Measurements from ENCODE around the gene PDE4D. TPM values are rescaled to one million over a fixed set of nuclear protein-coding genes. Genes with fewer than 3 reads are reported as not detected.

PDE4D gene
- total RNA-seq, 1 donor from 2014 or later, result 7.6 TPM

GRCh38 chr5:59746241-59746765 lies 147.2 kb downstream of the PDE4D start:
- no peak overlapping the region for H3K27ac Mint-ChIP-seq
- H3K4me3 Mint-ChIP-seq (ENCODE audit: low read depth), result no peak overlapping the region

DNA sequence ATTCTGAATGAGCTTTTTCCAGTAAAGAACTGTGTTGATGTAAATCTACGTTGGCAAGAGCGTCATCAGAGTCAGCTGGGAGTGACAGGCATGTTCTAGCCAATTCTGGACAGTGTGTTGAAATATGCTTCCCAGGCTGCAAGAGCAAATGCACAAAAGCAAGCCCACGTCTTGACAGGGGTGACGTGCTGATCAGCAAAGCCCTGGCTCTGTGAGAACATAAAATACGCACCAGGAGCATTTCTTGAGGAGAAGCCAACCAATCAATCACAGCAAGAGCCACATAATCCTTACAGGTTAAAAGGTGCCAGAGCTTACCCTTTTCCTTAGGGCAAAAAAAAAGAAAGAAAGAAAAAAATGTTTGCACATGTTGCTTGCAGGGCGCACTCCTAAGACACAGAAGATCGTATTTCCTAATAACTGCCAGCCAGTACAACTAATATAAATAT lies 148.1 kb downstream of the PDE4D start:
- H3K27ac Mint-ChIP-seq, result no peak overlapping the region
- no peaks in the 10 kb centered on the region for H3K36me3 Mint-ChIP-seq (ENCODE audit: insufficient read depth)
- no peaks in the 10 kb centered on the region for H3K9me3 Mint-ChIP-seq (ENCODE audit: low read depth)
- H3K4me1 Mint-ChIP-seq (ENCODE audit: low read depth), result peaks cover 4% of the 10 kb centered on the region
- H3K27me3 Mint-ChIP-seq, result peaks cover 6% of the 10 kb centered on the region
- TF ChIP-seq, protein P1, sequence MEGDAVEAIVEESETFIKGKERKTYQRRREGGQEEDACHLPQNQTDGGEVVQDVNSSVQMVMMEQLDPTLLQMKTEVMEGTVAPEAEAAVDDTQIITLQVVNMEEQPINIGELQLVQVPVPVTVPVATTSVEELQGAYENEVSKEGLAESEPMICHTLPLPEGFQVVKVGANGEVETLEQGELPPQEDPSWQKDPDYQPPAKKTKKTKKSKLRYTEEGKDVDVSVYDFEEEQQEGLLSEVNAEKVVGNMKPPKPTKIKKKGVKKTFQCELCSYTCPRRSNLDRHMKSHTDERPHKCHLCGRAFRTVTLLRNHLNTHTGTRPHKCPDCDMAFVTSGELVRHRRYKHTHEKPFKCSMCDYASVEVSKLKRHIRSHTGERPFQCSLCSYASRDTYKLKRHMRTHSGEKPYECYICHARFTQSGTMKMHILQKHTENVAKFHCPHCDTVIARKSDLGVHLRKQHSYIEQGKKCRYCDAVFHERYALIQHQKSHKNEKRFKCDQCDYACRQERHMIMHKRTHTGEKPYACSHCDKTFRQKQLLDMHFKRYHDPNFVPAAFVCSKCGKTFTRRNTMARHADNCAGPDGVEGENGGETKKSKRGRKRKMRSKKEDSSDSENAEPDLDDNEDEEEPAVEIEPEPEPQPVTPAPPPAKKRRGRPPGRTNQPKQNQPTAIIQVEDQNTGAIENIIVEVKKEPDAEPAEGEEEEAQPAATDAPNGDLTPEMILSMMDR (IDR thresholded peaks at IDR 0.05; ENCODE audit: unreplicated experiment), result no peak
- no peak for DNase-seq (ENCODE audit: low spot score, unreplicated experiment)
- H3K4me3 Mint-ChIP-seq (ENCODE audit: low read depth), result no peak overlapping the region

More at GRCh38 chr5:59746241-59746765, 147.2 kb downstream of the PDE4D start:
- no peaks in the 10 kb centered on the region for H3K9me3 Mint-ChIP-seq (ENCODE audit: low read depth)
- peaks cover 6% of the 10 kb centered on the region for H3K27me3 Mint-ChIP-seq
- no peak for DNase-seq (ENCODE audit: low spot score, unreplicated experiment)
- H3K4me1 Mint-ChIP-seq (ENCODE audit: low read depth), result peaks cover 4% of the 10 kb centered on the region
- TF ChIP-seq, protein P1 (IDR thresholded peaks at IDR 0.05; ENCODE audit: unreplicated experiment), result no peak
- H3K36me3 Mint-ChIP-seq (ENCODE audit: insufficient read depth), result no peaks in the 10 kb centered on the region

- H3K27ac Mint-ChIP-seq, result no peak overlapping the region
- H3K9me3 Mint-ChIP-seq (ENCODE audit: low read depth), result no peaks in the 10 kb centered on the region
- H3K4me1 Mint-ChIP-seq (ENCODE audit: low read depth), result peaks cover 4% of the 10 kb centered on the region
- no peak for DNase-seq (ENCODE audit: low spot score, unreplicated experiment)
- no peaks in the 10 kb centered on the region for H3K36me3 Mint-ChIP-seq (ENCODE audit: insufficient read depth)
- H3K27me3 Mint-ChIP-seq, result peaks cover 6% of the 10 kb centered on the region
- H3K4me3 Mint-ChIP-seq (ENCODE audit: low read depth), result no peak overlapping the region
- TF ChIP-seq, protein P1 (IDR thresholded peaks at IDR 0.05; ENCODE audit: unreplicated experiment), result no peak
These were observed 149.0 kb downstream of the PDE4D start for GRCh38 chr5:59744531-59744992.

DNA sequence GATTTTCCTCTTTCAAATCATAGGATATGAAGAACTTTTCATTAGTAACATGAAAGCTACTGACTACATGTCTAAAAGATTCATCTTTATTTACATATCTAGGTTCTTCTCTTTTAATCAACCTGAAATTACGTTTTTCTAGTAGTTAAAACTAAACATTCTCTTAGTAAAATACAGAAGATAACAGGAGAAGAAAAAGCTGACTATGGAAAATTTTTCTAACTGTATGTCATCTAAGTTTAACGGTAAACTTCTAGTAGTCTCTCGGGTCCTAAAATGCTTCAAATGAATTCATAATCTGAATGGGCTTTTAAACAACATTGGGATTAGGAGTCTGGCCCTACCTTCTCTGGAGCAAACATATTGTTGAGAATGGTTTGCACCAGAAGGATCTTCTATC lies 151.9 kb downstream of the PDE4D start:
- H3K36me3 Mint-ChIP-seq (ENCODE audit: insufficient read depth), result no peaks in the 10 kb centered on the region
- no peak overlapping the region for H3K27ac Mint-ChIP-seq
- TF ChIP-seq, protein P1 (IDR thresholded peaks at IDR 0.05; ENCODE audit: unreplicated experiment), result no peak
- H3K4me3 Mint-ChIP-seq (ENCODE audit: low read depth), result no peak overlapping the region
- peaks cover 1% of the 10 kb centered on the region for H3K27me3 Mint-ChIP-seq
- no peak for DNase-seq (ENCODE audit: low spot score, unreplicated experiment)
- H3K9me3 Mint-ChIP-seq (ENCODE audit: low read depth), result no peaks in the 10 kb centered on the region
- H3K4me1 Mint-ChIP-seq (ENCODE audit: low read depth), result peaks cover 4% of the 10 kb centered on the region

- no peak overlapping the region for H3K4me3 Mint-ChIP-seq (ENCODE audit: low read depth)
- H3K9me3 Mint-ChIP-seq (ENCODE audit: low read depth), result no peaks in the 10 kb centered on the region
- H3K27me3 Mint-ChIP-seq, result no peaks in the 10 kb centered on the region
- DNase-seq (ENCODE audit: low spot score, unreplicated experiment), result no peak
- TF ChIP-seq, protein P1 (IDR thresholded peaks at IDR 0.05; ENCODE audit: unreplicated experiment), result no peak
- no peaks in the 10 kb centered on the region for H3K4me1 Mint-ChIP-seq (ENCODE audit: low read depth)
- H3K36me3 Mint-ChIP-seq (ENCODE audit: insufficient read depth), result no peaks in the 10 kb centered on the region
- no peak overlapping the region for H3K27ac Mint-ChIP-seq
These were observed 155.5 kb downstream of the PDE4D start for GRCh38 chr5:59738024-59738423.

Measured in progenitor cell of endocrine pancreas (in vitro differentiated cells).